HFF-Myc (cell line): ENCODE measurements around the gene ZNF396.

Source experiments
- DNase-seq: peaks from one replicate; pipeline ENCODE4 v3.0.0-alpha.2; 2011; ENCODE audit warnings: low read depth; ENCODE audit errors: extremely low read depth
- H3K4me3 ChIP-seq: replicated peaks from 2 replicates; pipeline ENCODE4 v1.5.1; 2011; ENCODE audit warnings: low read depth, mild to moderate bottlenecking, control low read depth, low read length
- TF ChIP-seq, protein P1 (sequence below): IDR thresholded peaks from 2 replicates; pipeline ENCODE4 v1.5.1; 2012; ENCODE audit warnings: mild to moderate bottlenecking, low read depth, low read length, control low read depth; ENCODE audit errors: missing control alignments

Gene ZNF396

DNA sequence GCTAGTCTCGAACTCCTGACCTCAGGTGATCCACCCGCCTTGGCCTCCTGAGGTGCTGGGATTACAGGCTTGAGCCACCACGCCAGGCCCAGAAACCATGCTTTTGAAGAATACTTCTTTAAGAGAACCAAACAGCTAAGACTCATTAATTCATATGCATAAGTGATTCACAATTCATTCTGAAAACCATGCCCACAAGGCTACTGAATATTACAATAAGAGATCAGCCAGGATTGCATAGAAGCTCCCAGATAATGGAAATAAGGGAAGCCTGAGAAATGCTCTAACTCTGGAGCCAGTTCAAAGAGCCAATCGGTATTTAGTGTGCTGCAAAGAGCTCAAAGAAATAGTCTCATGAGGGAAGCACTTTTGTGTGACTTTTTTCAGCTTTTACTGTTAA lies 2.4 kb downstream of the ZNF396 start:
- TF ChIP-seq, protein P1, sequence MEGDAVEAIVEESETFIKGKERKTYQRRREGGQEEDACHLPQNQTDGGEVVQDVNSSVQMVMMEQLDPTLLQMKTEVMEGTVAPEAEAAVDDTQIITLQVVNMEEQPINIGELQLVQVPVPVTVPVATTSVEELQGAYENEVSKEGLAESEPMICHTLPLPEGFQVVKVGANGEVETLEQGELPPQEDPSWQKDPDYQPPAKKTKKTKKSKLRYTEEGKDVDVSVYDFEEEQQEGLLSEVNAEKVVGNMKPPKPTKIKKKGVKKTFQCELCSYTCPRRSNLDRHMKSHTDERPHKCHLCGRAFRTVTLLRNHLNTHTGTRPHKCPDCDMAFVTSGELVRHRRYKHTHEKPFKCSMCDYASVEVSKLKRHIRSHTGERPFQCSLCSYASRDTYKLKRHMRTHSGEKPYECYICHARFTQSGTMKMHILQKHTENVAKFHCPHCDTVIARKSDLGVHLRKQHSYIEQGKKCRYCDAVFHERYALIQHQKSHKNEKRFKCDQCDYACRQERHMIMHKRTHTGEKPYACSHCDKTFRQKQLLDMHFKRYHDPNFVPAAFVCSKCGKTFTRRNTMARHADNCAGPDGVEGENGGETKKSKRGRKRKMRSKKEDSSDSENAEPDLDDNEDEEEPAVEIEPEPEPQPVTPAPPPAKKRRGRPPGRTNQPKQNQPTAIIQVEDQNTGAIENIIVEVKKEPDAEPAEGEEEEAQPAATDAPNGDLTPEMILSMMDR, result no peak
- no peak overlapping the region for H3K4me3 ChIP-seq
- DNase-seq, result no peak

DNA sequence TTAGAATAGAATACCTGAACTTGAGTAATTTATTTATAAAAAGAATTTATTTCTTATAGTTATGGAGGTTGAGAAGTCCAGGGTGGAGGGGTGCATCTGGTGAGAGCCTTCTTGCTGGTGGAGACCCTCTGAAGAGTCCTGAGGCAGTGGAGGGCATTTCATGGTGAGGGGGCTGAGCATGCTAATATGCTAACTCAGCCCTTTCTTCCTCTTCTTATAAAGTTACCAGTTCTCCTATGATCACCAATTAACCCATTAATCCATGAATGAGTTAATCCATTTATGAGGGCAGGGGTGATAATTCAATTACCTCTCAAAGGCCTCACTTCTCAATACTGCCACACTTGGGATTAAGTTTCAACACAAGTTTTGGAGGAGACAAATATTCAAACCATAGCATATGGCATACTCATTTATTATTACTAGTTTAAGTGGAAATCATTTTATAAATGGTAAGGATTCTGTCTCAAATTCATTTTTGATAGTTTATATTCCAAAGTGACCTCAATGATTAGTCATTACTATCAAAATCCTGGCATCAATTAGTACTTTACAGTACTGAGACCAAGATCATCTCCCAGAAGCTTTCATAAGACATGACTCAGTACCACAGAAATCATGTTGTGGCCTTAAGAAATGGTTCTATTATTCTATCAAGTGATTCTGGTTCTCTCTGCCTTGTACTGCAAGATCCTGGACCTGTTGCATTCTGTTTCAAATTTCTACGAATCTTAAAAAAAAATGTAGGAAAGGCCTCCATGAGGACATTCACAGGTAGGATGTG lies 5.5 kb downstream of the ZNF396 start:
- no peak for DNase-seq
- TF ChIP-seq, protein P1, result no peak
- H3K4me3 ChIP-seq, result no peak overlapping the region

DNA sequence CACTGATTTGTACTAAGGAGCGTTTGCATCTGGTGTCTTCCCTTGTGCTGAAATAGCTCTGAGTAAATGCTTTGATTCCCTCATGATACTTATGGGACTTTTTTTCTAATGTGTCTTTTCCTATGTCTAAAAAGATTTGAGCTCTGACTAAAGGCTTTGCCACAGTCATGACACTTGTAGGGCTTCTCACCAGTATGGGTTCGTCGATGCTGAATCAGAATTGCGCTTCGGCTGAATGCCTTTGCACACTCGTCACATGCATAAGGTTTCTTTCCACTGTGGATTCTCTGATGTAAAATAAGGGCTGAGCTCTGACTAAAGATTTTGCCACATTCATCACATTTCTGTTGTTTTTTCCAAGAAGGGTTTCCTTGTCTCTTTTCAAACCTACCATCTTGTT lies 8.0 kb downstream of the ZNF396 start:
- no peak for DNase-seq
- TF ChIP-seq, protein P1, result no peak
- H3K4me3 ChIP-seq, result no peak overlapping the region

DNA sequence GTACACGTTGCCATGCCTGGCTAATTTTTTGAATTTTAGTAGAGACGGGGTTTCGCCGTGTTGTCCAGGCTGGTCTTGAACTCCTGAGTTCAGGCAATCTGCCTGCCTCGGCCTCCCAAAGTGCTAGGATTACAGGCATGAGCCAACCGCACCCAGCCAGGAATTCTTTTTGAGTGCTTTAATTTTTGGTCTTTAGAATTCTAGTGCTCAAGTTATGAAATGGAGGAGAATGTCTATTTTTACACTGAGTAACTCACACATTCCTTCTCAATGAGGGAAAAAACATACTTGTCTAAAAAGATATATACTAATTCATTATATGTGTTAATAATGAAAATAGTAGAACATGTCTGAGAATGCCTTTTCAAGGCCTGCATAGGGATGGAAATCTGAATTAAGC lies 8.5 kb downstream of the ZNF396 start:
- H3K4me3 ChIP-seq, result no peak overlapping the region
- TF ChIP-seq, protein P1, result no peak
- no peak for DNase-seq

DNA sequence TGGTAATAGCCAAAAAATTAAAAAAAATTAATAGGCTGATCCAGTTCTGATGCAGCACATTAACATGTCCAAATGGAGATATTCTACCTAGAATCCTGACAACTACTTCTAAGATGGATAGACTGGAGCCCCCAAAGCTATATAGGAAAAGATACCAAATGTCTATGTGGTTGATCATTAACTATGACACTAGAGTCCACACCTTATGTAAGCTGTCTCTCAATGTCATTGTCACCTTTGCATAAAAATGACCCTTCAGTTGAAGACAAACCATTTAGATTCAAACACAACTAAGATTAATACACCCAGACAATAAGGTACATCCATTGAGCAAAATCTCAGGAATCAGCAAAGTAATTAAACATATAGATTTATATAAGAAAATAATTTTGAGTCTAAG lies 14.6 kb downstream of the ZNF396 start:
- TF ChIP-seq, protein P1, result no peak
- H3K4me3 ChIP-seq, result no peak overlapping the region
- no peak for DNase-seq

DNA sequence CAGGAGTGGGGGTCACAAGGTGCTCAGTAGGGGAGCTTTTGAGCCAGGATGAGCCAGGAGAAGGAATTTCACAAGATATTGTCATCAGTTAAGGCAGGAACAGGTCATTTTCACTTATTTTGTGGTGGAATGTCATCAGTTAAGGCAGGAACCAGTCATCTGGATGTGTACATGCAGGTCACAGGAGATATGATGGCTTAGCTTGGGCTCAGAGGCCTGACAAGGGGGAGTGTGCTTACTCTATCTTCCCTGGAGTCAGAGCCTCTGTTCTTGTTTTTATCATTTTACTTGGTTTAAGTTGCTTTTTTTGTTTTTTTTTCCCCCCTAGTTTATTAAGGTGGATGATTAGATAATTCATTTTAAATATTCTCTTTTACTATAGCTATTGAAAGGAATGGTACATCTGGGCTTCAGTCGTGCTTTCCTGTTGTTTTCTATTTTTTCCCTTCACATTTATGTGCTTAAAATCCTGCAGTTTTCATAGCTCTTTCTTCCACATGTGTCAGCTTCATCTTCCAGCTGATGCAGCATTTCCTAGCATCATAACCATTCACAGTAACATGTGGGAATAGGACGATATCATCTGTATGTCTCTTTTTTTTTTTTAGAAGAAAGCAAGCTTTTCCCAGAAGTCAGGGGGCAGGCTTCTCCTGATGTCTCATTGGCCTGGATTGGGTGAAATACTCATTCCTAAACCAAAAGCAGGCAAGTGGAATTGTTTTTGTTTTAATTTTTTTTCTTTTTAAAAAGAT lies 15.4 kb downstream of the ZNF396 start:
- DNase-seq, result no peak
- H3K4me3 ChIP-seq, result no peak overlapping the region
- TF ChIP-seq, protein P1, result no peak
